WI38 (cell line): Measurements from ENCODE around the gene COL12A1.

Experiments
- H3K4me3 ChIP-seq: 2 replicates; pipeline ENCODE4 v1.5.1; 2011; ENCODE audit warnings: low read depth, mild to moderate bottlenecking, control low read depth, low read length
- CTCF ChIP-seq: IDR thresholded peaks from 2 replicates; pipeline ENCODE4 v1.5.1; 2012; ENCODE audit warnings: low read depth, mild to moderate bottlenecking, control low read depth, low read length

COL12A1 gene

GRCh38 chr6:75205776-75206575, at the start of gene COL12A1:
TSS of gene COL12A1 (minus strand) at chr6:75206053. CDS start at chr6:75202792, 3,261 bp downstream.
- TF ChIP-seq CTCF, result no peak
- H3K4me3 ChIP-seq, result peak within 1 kb of the TSS; percentile 84

DNA sequence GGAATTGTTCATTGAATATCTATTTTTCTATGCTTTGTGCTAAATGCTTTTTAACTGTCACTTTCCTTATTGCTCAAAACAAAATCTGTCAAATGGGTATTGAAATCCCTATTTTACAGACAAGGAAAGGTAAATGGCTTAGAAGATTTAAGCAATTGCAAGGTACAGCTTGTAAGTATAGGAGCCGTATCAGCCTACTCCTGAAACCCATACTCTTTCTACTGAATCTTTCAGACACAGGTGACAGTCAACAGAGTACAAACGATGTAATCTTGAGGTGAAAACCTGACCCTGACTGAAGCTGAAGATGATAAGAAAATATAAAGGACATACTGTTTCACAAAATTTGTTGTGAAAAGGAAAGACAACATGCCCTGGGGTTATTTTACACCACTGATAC, 44.7 kb upstream of the COL12A1 start:
- no peak for TF ChIP-seq CTCF
- no peak overlapping the region for H3K4me3 ChIP-seq

GRCh38 chr6:75249837-75250236, 44.0 kb upstream of the COL12A1 start:
- no peak for TF ChIP-seq CTCF
- H3K4me3 ChIP-seq, result no peak overlapping the region

DNA sequence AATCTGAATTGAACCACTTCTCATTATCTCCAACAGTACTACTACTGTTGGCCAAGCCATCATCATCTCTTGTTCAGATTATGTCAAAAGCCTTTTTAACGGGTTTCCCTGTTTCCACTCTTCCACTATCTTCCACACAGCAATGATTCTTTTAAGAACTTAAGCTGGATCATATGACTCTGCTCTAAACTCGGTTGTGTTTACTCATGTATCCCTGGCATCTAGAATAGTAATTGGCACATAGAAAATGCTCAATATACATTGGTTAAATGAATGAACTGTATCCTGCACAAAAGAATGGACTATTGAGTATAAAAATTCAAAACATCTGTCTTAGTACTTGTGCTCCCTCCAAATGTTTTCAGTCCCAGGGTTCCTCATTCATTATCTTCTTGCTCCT, 40.5 kb upstream of the COL12A1 start:
- no peak overlapping the region for H3K4me3 ChIP-seq
- no peak for TF ChIP-seq CTCF

DNA sequence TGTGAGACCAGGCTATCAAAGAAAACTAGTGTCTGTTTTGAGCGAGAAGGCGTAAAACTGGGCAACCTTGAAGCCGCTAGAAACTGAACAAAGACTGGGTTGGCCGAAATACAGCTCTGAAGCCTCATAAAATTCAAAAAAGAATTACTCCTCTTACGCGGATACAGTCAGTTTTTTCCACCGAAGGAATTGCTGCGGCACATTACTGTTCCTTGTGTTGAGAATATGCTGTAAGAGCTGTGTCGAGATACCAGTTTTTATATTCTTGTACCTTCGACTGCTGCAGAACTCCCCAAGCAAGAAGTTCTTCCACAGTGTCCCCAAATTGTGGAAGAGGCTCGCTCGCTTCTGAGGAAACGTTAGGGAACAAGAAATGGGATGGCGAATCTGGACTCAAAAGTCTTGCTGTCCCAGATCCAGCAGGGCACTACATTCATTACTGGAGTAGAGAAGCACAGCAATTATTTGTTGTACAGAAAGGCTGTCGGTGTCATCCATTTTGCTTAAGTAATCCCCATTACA, 38.3 kb upstream of the COL12A1 start:
- no peak for TF ChIP-seq CTCF
- peak overlapping the region; percentile 97 for H3K4me3 ChIP-seq

- no peak for TF ChIP-seq CTCF
- H3K4me3 ChIP-seq, result peak within 1 kb of the TSS; percentile 97
Observed at GRCh38 chr6:75243333-75244062, 37.6 kb upstream of the COL12A1 start, which contains the start of gene COX7A2. TSS of gene COX7A2 (minus strand) at chr6:75243801. CDS start at chr6:75243734, 67 bp downstream.

DNA sequence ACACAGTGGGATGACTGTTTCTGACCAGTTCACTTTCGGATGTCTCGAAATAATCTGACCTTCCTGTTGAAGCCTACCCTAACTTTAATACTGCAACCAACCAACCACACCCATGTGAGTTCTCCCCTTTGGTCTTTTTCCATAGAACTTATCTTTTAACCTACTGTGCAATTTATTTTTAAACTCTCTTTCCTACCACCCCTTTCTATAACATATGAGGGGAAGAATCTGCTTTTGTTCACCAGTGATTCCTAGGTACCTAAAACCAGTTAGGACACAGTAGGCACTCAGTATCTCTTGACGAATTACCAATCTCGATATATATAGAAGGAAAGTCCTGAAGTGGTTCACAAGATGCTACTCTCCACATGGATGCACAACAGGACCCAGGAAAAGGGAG, 30.8 kb upstream of the COL12A1 start:
- no peak for TF ChIP-seq CTCF

More for the DNA sequence above, 30.8 kb upstream of the COL12A1 start:
- H3K4me3 ChIP-seq, result no peak overlapping the region
